Stimulated activated CD8-positive, alpha-beta memory T cell treated with anti-CD3 and anti-CD28 coated beads, Interleukin-7, amount 100 ng/mL, for 24 hours (primary cell): Measurements from ENCODE around the gene CNNM3.

Source experiments
- DNase-seq: peaks from one replicate; pipeline ENCODE4 v3.0.0-alpha.2; 2020; ENCODE audit warnings: low read depth

Gene CNNM3

DNA sequence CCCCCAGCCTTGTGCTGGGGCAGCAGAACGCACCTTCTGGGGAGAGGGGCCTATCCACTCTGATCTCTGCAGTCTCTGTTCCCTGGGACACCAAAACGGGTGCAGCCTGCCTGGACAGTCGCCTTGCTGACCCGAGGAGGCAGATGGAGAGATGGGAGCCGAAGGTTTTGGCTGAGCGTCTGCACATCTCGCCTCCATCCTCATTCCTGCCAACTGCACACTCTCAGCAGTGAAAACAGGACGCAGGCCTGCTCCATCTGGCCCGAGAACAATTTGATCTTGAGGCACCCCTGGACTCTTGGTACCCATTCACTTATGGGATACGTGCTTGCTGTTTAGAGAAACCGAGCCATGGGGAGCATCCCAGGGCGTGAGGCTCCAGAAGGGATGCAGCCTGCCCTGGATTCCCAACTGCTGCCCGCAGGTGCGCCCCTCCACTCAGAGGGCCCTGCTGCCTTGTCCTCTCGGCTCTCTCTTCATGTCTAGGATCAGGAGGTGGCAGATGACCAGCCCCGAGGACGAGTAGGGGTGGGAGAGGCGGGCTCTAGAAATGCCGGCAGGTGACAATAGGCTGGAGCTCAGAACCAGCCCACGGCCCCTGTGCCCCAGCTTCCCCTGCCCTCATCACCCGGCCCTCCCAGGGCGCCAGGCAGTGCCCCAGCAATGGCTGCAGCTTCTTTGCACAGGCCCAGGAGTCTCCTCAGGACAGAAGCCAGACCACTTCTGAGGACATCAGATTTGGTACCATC, 62.9 kb downstream of the CNNM3 start:
- DNase-seq = no peak

DNA sequence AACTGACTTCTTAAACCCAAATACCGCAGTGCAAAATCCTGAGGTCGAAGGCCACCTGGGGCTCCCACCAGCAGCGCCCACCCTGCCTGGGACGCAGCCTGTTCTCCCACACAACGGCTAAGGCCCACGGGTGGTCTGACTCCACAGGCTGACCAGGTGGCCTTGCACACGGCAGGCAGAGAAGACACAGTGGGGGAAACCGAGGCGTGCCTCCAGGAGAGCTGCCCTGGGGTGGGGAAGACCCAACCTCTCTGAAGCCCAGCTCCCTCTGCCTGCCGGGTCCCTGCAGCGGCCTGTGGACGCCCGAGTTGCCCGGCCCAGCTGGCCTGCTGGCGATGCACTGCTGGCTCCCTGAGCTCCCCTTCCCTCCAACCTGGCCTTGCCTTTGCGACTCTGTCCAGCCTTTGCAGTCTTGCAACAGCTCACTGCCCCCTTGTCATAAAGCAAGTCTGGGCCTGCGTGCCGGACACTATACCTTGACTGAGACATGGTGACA, 63.5 kb downstream of the CNNM3 start:
- DNase-seq = no peak

DNA sequence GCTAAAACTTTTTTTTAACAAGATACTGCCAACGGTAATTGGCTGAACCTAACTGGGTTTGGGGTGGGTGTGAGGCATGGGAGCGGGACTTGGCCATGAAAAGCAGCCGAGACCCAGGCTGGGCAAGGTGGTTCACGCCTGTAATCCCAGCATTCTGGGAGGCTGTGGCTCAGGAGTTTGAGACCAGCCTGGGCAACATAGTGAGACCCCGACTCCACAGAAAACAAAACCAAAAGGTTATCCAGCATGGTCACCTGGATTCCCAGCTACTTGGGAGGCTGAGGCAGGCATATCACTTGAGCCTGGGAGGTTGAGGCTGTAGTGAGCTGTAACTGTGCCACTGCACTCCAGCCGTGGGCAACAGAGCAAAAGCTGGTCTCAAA, 64.8 kb downstream of the CNNM3 start:
- DNase-seq = no peak

DNA sequence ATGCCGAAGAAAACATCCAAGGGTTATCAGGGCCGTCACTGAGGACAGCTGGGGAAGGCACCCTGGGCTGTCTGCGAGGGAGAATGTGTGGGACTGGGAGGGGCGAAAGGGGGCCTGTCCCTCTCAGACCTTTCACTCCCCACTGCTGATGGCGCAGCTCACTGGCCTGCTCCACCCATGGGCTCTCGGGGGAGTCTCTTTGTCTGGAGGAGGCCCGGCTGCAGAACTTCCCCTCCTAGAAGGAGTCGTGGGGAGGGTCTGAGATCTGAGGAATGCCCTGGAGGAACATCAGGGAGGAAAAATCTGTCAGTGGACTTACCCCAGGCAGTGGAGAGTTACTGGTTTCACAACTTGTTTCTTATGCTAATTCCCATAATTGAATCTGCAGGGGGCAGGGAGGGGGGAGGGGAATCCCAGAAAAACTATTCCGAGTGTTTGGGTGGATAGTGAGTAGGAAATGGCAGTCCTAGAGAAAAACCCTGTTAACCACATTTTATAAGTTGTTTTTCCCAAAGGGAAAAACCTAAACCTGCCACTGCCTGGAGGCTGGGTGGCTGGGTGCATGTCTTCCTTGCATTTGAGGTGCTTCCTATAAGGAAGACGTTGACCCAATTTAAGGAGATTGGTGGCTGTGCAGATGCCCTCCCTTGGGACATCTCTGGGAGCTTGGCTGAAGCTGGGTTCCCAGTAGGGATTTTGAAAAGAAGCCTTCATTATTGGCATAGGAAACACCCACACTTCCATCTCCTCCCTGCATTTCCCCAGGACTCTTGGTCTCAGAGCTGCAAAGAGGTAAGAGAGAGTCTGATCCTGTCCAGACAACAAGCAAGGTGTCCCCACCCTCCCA, 65.5 kb downstream of the CNNM3 start:
- DNase-seq = no peak

DNA sequence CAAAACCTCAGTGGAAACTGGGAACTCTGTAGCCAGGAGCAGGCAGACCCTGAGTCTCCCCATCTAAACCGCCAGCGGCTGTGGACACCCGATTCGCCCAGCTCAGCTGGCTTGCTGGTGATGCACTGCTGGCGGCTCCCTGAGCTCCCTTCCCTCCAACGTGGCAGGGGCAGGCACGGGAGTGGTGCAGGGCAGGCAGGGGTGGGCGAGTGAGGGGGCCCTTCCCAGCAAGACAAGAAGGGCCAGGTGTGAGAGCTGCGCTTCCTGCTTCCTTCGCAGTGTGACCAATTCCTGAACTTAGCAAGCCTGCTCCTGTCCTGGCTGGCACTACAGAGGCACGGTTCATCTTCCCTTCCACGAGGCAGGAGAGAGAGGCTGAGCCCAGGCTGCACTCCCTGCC, 66.2 kb downstream of the CNNM3 start:
- no peak for DNase-seq

DNA sequence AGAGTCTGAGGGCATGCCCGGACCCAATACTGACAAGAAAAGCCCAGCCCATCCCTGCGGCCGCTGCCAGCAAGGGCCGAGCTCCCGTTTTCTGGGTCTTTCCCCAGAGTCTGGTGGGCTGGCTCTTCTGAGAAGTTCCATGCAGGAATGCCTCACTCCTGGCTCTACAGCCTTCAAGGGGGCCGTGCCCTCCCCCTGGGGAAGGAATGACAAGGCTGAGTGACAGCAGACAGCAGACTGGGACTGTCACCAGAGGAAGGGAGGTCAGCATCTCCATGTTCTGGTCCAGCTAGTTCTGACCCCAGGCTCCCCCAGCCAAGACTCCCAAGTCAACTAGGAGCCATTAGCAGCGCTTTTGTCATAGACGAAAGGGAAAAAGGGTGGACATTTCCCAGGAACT, 66.8 kb downstream of the CNNM3 start:
- no peak for DNase-seq

DNA sequence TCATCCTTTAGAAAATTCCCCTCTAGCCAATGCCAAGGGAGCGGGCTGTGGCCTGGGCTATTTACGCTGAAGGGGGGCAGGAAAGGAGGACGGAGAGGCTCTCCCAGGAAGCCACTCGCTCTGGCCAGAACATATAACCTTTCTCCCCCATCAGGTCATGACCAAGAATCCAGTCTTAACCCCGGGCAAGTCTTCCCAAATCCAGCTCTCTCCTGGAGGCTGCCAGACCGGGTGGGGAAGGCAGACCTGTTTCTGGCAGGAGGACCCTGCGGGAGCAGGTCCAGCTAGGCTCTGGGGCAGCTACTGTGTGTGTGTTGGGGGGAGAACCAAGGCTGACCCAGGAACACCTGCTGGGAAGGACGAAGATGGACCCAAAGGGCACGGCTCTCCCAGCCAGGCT, 67.2 kb downstream of the CNNM3 start:
- no peak for DNase-seq
